H1 (cell line): Measurements from ENCODE around the gene SLC43A1. TPM values are rescaled to one million over a fixed set of nuclear protein-coding genes. Genes with fewer than 3 reads are reported as not detected.

ENCODE experiments used
- CTCF ChIA-PET: fragments of 300-600 bp; sonication (Branson Sonifier 250); formaldehyde crosslinking; loops from one replicate; lab custom pipeline; 2021; ENCODE audit not compliant: partially characterized antibody; lab: Charles Lee
- POLR2A ChIA-PET: fragments of 300-600 bp; sonication (Branson Sonifier 250); formaldehyde crosslinking; loops from one replicate; lab custom pipeline; 2021; ENCODE audit warnings: inconsistent platforms; ENCODE audit not compliant: partially characterized antibody; lab: Charles Lee
- DNase-seq, 2 experiments: peaks; one replicate each; pipeline versions ENCODE4 v3.0.0 to v3.0.0-alpha.2; 2010 to 2022; ENCODE audit warnings: low spot score in 2 of 2, low read depth in 1 of 2, mixed read lengths in 1 of 2
- FAIRE-seq: peaks from 2 replicates; lab custom pipeline; 2011; peaks lifted over from hg19 to GRCh38; lab: Jason Lieb, UNC
- H2AFZ ChIP-seq: 2 replicates; pipeline ENCODE4 v1.8.1; 2012; ENCODE audit warnings: low read length, inconsistent platforms
- H2AK5ac ChIP-seq: 2 replicates; pipeline ENCODE4 v1.6.1; 2013; ENCODE audit warnings: low read depth, low read length
- H2BK120ac ChIP-seq: replicated peaks from 2 replicates; pipeline ENCODE3; 2013; ENCODE audit warnings: low read depth, low read length, inconsistent platforms
- H2BK12ac ChIP-seq: 2 replicates; pipeline ENCODE4 v1.6.1; 2013; ENCODE audit warnings: low read depth, low read length
- H2BK15ac ChIP-seq: 2 replicates; pipeline ENCODE4 v1.6.1; 2013; ENCODE audit warnings: low read length
- H2BK20ac ChIP-seq: 2 replicates; pipeline ENCODE4 v1.6.1; 2013; ENCODE audit warnings: low read length
- H2BK5ac ChIP-seq: 2 replicates; pipeline ENCODE4 v1.6.1; 2013; ENCODE audit warnings: low read depth, low read length
- H3K14ac ChIP-seq: 2 replicates; pipeline ENCODE4 v1.6.1; 2013; ENCODE audit warnings: inconsistent platforms; ENCODE audit not compliant: insufficient read length
- H3K18ac ChIP-seq: 2 replicates; pipeline ENCODE4 v1.6.1; 2013; ENCODE audit warnings: low read length; ENCODE audit errors: extremely low read depth
- H3K23ac ChIP-seq: 2 replicates; pipeline ENCODE4 v1.6.1; 2013; ENCODE audit warnings: inconsistent platforms; ENCODE audit not compliant: insufficient read length
- H3K23me2 ChIP-seq: 2 replicates; pipeline ENCODE4 v1.6.1; 2013; ENCODE audit warnings: low read depth, low read length
- H3K27ac ChIP-seq: 2 replicates; pipeline ENCODE4 v1.6.1; 2011; ENCODE audit warnings: low read depth, low read length, inconsistent platforms
- H3K27me3 ChIP-seq, 4 experiments: replicated peaks in 1 of 4; 1 replicate in 1 of 4; 2 replicates in 3 of 4; pipeline versions ENCODE4 v1.6.1 to v1.8.1; 2011 to 2013; ENCODE audit warnings: low read length in 3 of 4, mild to moderate bottlenecking in 3 of 4, inconsistent platforms in 2 of 4, mixed read lengths in 2 of 4, moderate library complexity in 1 of 4; ENCODE audit not compliant: control insufficient read depth in 3 of 4, insufficient read depth in 3 of 4; ENCODE audit errors: extremely low read depth in 1 of 4
- H3K36me3 ChIP-seq, 4 experiments: 2 replicates each; pipeline versions ENCODE4 v1.6.1 to v1.8.1; 2011 to 2013; ENCODE audit warnings: mild to moderate bottlenecking in 4 of 4, low read length in 3 of 4, moderate library complexity in 2 of 4, control low read depth in 1 of 4, inconsistent platforms in 1 of 4; ENCODE audit not compliant: insufficient read depth in 4 of 4, control insufficient read depth in 2 of 4
- H3K4ac ChIP-seq: replicated peaks from 2 replicates; pipeline ENCODE3; 2013; ENCODE audit warnings: low read length, low read depth, mixed read lengths, inconsistent platforms; ENCODE audit not compliant: insufficient read length
- H3K4me1 ChIP-seq, 4 experiments: replicated peaks in 1 of 4; 1 replicate in 1 of 4; 2 replicates in 3 of 4; pipeline versions ENCODE4 v1.6.1 to v1.8.1; 2011 to 2013; ENCODE audit warnings: low read length in 3 of 4, inconsistent platforms in 2 of 4, mixed read lengths in 1 of 4; ENCODE audit not compliant: insufficient read depth in 4 of 4, control insufficient read depth in 3 of 4
- H3K4me2 ChIP-seq, 2 experiments: 2 replicates each; pipeline versions ENCODE4 v1.6.1 to v1.8.1; 2011 to 2013; ENCODE audit warnings: low read depth in 2 of 2, low read length in 2 of 2, control low read depth in 1 of 2, inconsistent platforms in 1 of 2, mild to moderate bottlenecking in 1 of 2; ENCODE audit not compliant: insufficient read depth in 1 of 2
- H3K4me3 ChIP-seq, 4 experiments: fragments of 200-600, 300-600 bp in 1 of 4; sonication (generic), shearing (Covaris generic), sonication (Bioruptor Twin) in 1 of 4; 2 replicates each; pipeline versions ENCODE4 v1.5.1 to v1.8.1; 2011 to 2016; ENCODE audit warnings: low read length in 4 of 4, low read depth in 3 of 4, control low read depth in 2 of 4, inconsistent platforms in 2 of 4, mild to moderate bottlenecking in 2 of 4, mixed read lengths in 1 of 4, moderate library complexity in 1 of 4; ENCODE audit not compliant: insufficient read depth in 2 of 4; ENCODE audit errors: extremely low read depth in 1 of 4
- H3K56ac ChIP-seq: replicated peaks from 2 replicates; pipeline ENCODE3; 2013; ENCODE audit warnings: low read depth, mild to moderate bottlenecking, mixed read lengths, low read length, inconsistent platforms; ENCODE audit not compliant: insufficient read length
- H3K79me1 ChIP-seq: 2 replicates; pipeline ENCODE4 v1.6.1; 2013; ENCODE audit warnings: low read depth, low read length, control low read depth
- H3K79me2 ChIP-seq, 2 experiments: 2 replicates each; pipeline versions ENCODE4 v1.6.1 to v1.8.1; 2012 to 2013; ENCODE audit warnings: low read length in 2 of 2, mild to moderate bottlenecking in 2 of 2, inconsistent platforms in 1 of 2; ENCODE audit not compliant: insufficient read depth in 2 of 2, control insufficient read depth in 1 of 2
- H3K9ac ChIP-seq, 4 experiments: replicated peaks in 1 of 4; 1 replicate in 1 of 4; 2 replicates in 3 of 4; pipeline versions ENCODE4 v1.6.1 to v1.8.1; 2011 to 2013; ENCODE audit warnings: low read depth in 3 of 4, low read length in 3 of 4, control low read depth in 2 of 4, mild to moderate bottlenecking in 2 of 4, moderate library complexity in 2 of 4, inconsistent platforms in 1 of 4; ENCODE audit errors: extremely low read depth in 1 of 4
- H3K9me3 ChIP-seq, 2 experiments: 2 replicates each; pipeline versions ENCODE4 v1.6.1 to v1.8.1; 2012 to 2013; ENCODE audit warnings: mild to moderate bottlenecking in 2 of 2, moderate library complexity in 2 of 2, control low read depth in 1 of 2, inconsistent platforms in 1 of 2, low read depth in 1 of 2, low read length in 1 of 2, mixed read lengths in 1 of 2; ENCODE audit not compliant: insufficient read depth in 2 of 2
- H4K20me1 ChIP-seq, 2 experiments: replicated peaks in 1 of 2; 2 replicates each; pipeline versions ENCODE3 to v1.8.1; 2011 to 2013; ENCODE audit warnings: inconsistent platforms in 2 of 2, low read length in 2 of 2, mild to moderate bottlenecking in 1 of 2; ENCODE audit not compliant: insufficient read depth in 2 of 2, control insufficient read depth in 1 of 2
- H4K5ac ChIP-seq: 2 replicates; pipeline ENCODE4 v1.6.1; 2013; ENCODE audit warnings: low read length, low read depth, mixed read lengths, inconsistent platforms; ENCODE audit not compliant: insufficient read length
- H4K8ac ChIP-seq: 2 replicates; pipeline ENCODE4 v1.8.0; 2013; ENCODE audit warnings: mild to moderate bottlenecking, moderate library complexity, low read length, inconsistent platforms; ENCODE audit not compliant: insufficient read depth; ENCODE audit errors: extremely low read depth
- H4K91ac ChIP-seq: replicated peaks from 2 replicates; pipeline ENCODE3; 2013; ENCODE audit warnings: low read length, mixed read lengths, inconsistent platforms; ENCODE audit not compliant: insufficient read length
- CBX5 ChIP-seq: fragments of 300-800, 300-1000 bp; sonication (generic); IDR thresholded peaks from 2 replicates; pipeline ENCODE4 v1.7.1; 2016; ENCODE audit warnings: antibody characterized with exemption, low read length, low read depth
- CTBP2 ChIP-seq: IDR thresholded peaks from 2 replicates; pipeline ENCODE4 v1.7.0; 2011; ENCODE audit warnings: borderline replicate concordance, mild to moderate bottlenecking, moderate library complexity, mixed read lengths, low read length; ENCODE audit not compliant: insufficient read depth, insufficient read length
- POLR2AphosphoS5 ChIP-seq: IDR thresholded peaks from 2 replicates; pipeline ENCODE4 v1.6.1; 2011; ENCODE audit warnings: low read depth, low read length
- SIX5 ChIP-seq: IDR thresholded peaks from 2 replicates; pipeline ENCODE4 v1.6.1; 2011; ENCODE audit warnings: mild to moderate bottlenecking, low read depth, low read length
- SP2 ChIP-seq: IDR thresholded peaks from 2 replicates; pipeline ENCODE4 v1.6.1; 2012; ENCODE audit warnings: mild to moderate bottlenecking, low read length, inconsistent platforms
- WGBS, 2 experiments: shearing (Covaris generic) in 1 of 2; methylation state at CpG; one replicate each; pipeline versions ENCODE4 v1.1.6 to v1.1.7; 2013 to 2015; ENCODE audit warnings: low lambda C conversion rate in 2 of 2, mixed read lengths in 2 of 2, inconsistent platforms in 1 of 2, low coverage in 1 of 2, missing lambda C conversion rate in 1 of 2; ENCODE audit not compliant: insufficient replicate concordance in 2 of 2, insufficient coverage in 1 of 2, insufficient read length in 1 of 2; ENCODE audit errors: extremely low coverage in 1 of 2, missing lambda C conversion rate in 1 of 2; 5-methylcytosine and 5-hydroxymethylcytosine counted together
- polyA plus RNA-seq, 7 experiments: library from polyadenylated mRNA; depleted of rRNA in 3 of 7; stranded (reverse) in 5 of 7; unstranded in 2 of 7; fragments of >200 nt in 5 of 7; fragments of 200-250 nt in 2 of 7; gene quantifications; 1 replicate in 5 of 7; 2 replicates in 1 of 7; 4 replicates in 1 of 7; pipeline versions ENCODE4 v1.2.1 to v1.2.3, GENCODE V29; 2011 to 2013; ENCODE audit warnings: missing spikeins in 2 of 7, mixed read lengths in 2 of 7
- total RNA-seq: library from RNA; stranded (reverse); fragmentation: NEBNext Ultra II Directional; extraction: Animal tissue kit (Norgen Biotek cat#: 25700); gene quantifications from 2 replicates; pipeline ENCODE4 v1.2.1, GENCODE V29; 2021

The SLC43A1 gene
- total and polyA plus RNA-seq, 2 of the 8 experiments (the other 6 are each of a cell fraction or from before 2014, with no cell fraction given): 34.5 to 58.0 TPM

DNA sequence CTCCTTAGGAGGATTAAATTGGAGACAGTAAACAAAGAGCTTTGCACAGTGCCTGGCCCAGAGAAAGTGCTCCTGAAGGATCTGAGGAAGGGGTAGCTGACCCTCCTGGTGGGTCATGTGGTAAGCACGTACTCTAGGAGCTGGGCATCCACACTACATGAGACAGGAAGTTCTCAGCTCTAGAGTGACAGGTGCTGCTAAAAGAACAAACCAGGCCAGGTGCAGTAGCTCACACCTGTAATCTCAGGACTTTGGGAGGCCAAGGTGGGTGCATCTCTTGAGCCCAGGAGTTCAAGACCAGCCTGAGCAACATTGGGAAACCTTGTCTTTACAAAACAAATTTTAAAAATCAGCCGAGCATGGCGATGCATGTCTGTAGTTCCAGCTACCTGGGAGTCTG lies 13.1 kb downstream of the SLC43A1 start:
- Histone ChIP-seq H3K4me1 (peaks cover 7 to 18% (median 14%) of the 10 kb centered on the region in 4 experiments), H4K5ac (no peak overlapping the region), H3K4me3 (no peak overlapping the region), H3K79me2 (peaks cover 0 to 9% of the 10 kb centered on the region in 2 experiments; a peak in 2 of 4 replicates), H4K20me1 (peaks cover 0 to 2% of the 10 kb centered on the region in 2 experiments), H3K36me3 (no peaks in the 10 kb centered on the region; a peak in 1 of 8 replicates), H2BK15ac (0 out of 2 replicates have a peak overlapping the region, but pooled peaks have one; percentile 53), H3K56ac (no peak overlapping the region), H2BK12ac (no peak overlapping the region), H3K18ac (no peak overlapping the region), H3K79me1 (peaks cover 2% of the 10 kb centered on the region; the same call in 1 of the 2 replicates), H2AK5ac (no peak overlapping the region), H4K91ac (no peak overlapping the region), H3K23ac (no peak overlapping the region), H2BK120ac (no peak overlapping the region), H2AFZ (no peak overlapping the region), H3K9me3 (no peaks in the 10 kb centered on the region), H3K23me2 (peaks cover 2% of the 10 kb centered on the region; the same call in 1 of the 2 replicates), H3K9ac (no peak overlapping the region), H4K8ac (no peak overlapping the region), H3K4ac (no peak overlapping the region), H3K14ac (no peak overlapping the region), H3K27me3 (no peaks in the 10 kb centered on the region), H2BK20ac (no peak overlapping the region), H3K4me2 (no peak overlapping the region), H3K27ac (no peak overlapping the region; the same call in 1 of the 2 replicates), H2BK5ac (no peak overlapping the region)
- WGBS, 2 experiments: 86% methylated on average over 1 of the region's 3 CpGs; no CpG with 5 or more reads in 1 of the 2 experiments
- ChIA-PET CTCF (interaction anchor here (0.7 to 33.7 kb wide), 14 partner anchors 8 to 273 kb away, joined by 3 to 1146 read pairs (median 5); partner anchors contain the start of genes PRG3, RTN4RL2, SLC43A1 and SMTNL1), POLR2A (interaction anchor here (0.7 to 4.3 kb wide), 8 partner anchors 9 to 139 kb away, joined by 3 to 66 read pairs (median 4); partner anchors contain the start of genes SLC43A1 and UBE2L6)
- no peak for DNase-seq
- FAIRE-seq: no peak
- TF ChIP-seq SP2 (no peak), POLR2AphosphoS5 (no peak), CTBP2 (no peak), SIX5 (no peak), CBX5 (no peak)
